HCT116 (cell line): ENCODE measurements around the gene LOXL1. TPM values are rescaled to one million over a fixed set of nuclear protein-coding genes. Genes with fewer than 3 reads are reported as not detected.

Experiments
- ATAC-seq: fragments of 200-7000 bp; cut with Tn5 transposase; 2 replicates; pipeline ENCODE4 v1.9.1; 2020; ENCODE audit warnings: mild to moderate bottlenecking, moderate library complexity
- BruUV-seq: library from RNA; stranded (reverse); fragments of 400-500 nt; replicated peaks from 2 replicates; lab custom pipeline; 2021; lab: Mats Ljungman, UMichigan
- CTCF ChIA-PET: fragments of 300-600 bp; sonication (Branson Sonifier 250); formaldehyde crosslinking; loops from one replicate; lab custom pipeline; 2021; ENCODE audit warnings: antibody characterized with exemption; lab: Charles Lee
- POLR2A ChIA-PET: fragments of 300-600, 350-600 bp; sonication (Branson Sonifier 250); formaldehyde crosslinking; loops from one replicate; lab custom pipeline; 2021; ENCODE audit warnings: antibody characterized with exemption; lab: Charles Lee
- RAD21 ChIA-PET, 2 experiments: fragments of 300-600 bp; sonication (Branson Sonifier 250); formaldehyde crosslinking; loops; one replicate each; lab custom pipeline; 2023; ENCODE audit warnings: low total read pairs in 2 of 2; ENCODE audit not compliant: uncharacterized antibody in 2 of 2, unreplicated experiment in 2 of 2, low non-redundant PET in 1 of 2; lab: Charles Lee
- DNase-seq: peaks from one replicate; pipeline ENCODE4 v3.0.0-alpha.2; 2010; ENCODE audit warnings: low read depth, low spot score
- H2AFZ ChIP-seq: fragments of 200-600 bp; shearing (Covaris generic), sonication (generic); 2 replicates; pipeline ENCODE4 v1.6.1; 2017; ENCODE audit warnings: low read depth, mixed run types, mixed read lengths, antibody characterized with exemption, low read length; ENCODE audit not compliant: poor library complexity, severe bottlenecking
- H3K27ac ChIP-seq: 2 replicates; pipeline ENCODE4 v1.5.1; 2012; ENCODE audit warnings: low read depth, low read length
- H3K27me3 ChIP-seq: fragments of 200-600 bp; sonication (generic); 2 replicates; pipeline ENCODE4 v1.6.1; 2016; ENCODE audit warnings: mixed run types, low read length, mixed read lengths; ENCODE audit not compliant: insufficient read depth
- H3K36me3 ChIP-seq, 2 experiments: fragments of 200-500 bp in 1 of 2; fragments of 200-600 bp in 1 of 2; sonication (Bioruptor generic) in 1 of 2; sonication (generic) in 1 of 2; 2 replicates each; pipeline versions ENCODE4 v1.5.1 to v1.6.1; 2014 to 2016; ENCODE audit warnings: low read length in 2 of 2, inconsistent platforms in 1 of 2, mixed read lengths in 1 of 2, mixed run types in 1 of 2; ENCODE audit not compliant: insufficient read depth in 2 of 2, control insufficient read depth in 1 of 2
- H3K4me1 ChIP-seq, 2 experiments: fragments of 200-600 bp in 1 of 2; sonication (generic) in 1 of 2; 2 replicates each; pipeline versions ENCODE4 v1.5.1 to v1.6.1; 2012 to 2017; ENCODE audit warnings: low read length in 2 of 2, inconsistent platforms in 1 of 2, mild to moderate bottlenecking in 1 of 2, mixed read lengths in 1 of 2, mixed run types in 1 of 2, moderate library complexity in 1 of 2; ENCODE audit not compliant: insufficient read depth in 2 of 2, control insufficient read depth in 1 of 2
- H3K4me2 ChIP-seq: fragments of 200-600 bp; sonication (generic); 2 replicates; pipeline ENCODE4 v1.6.1; 2017; ENCODE audit warnings: mixed run types, low read length, mixed read lengths
- H3K4me3 ChIP-seq, 2 experiments: fragments of 200-600 bp in 1 of 2; sonication (generic) in 1 of 2; replicated peaks in 1 of 2; 2 replicates each; pipeline ENCODE4 v1.5.1; 2011 to 2016; ENCODE audit warnings: low read length in 2 of 2, control low read depth in 1 of 2, low read depth in 1 of 2, mild to moderate bottlenecking in 1 of 2, mixed read lengths in 1 of 2, mixed run types in 1 of 2
- H3K79me2 ChIP-seq: fragments of 200-600 bp; sonication (generic); 2 replicates; pipeline ENCODE4 v1.6.1; 2017; ENCODE audit warnings: mild to moderate bottlenecking, mixed run types, low read length, moderate library complexity, mixed read lengths; ENCODE audit not compliant: insufficient read depth
- H3K9ac ChIP-seq: fragments of 200-600 bp; sonication (generic); 2 replicates; pipeline ENCODE4 v1.6.1; 2016; ENCODE audit warnings: low read length, mixed read lengths
- H3K9me2 ChIP-seq: fragments of 200-600 bp; sonication (generic), shearing (Covaris generic); 2 replicates; pipeline ENCODE4 v1.6.1; 2017; ENCODE audit warnings: mixed run types, mild to moderate bottlenecking, moderate library complexity; ENCODE audit not compliant: insufficient read depth
- H3K9me3 ChIP-seq, 2 experiments: fragments of 200-500 bp in 1 of 2; fragments of 200-600 bp in 1 of 2; sonication (Bioruptor generic) in 1 of 2; sonication (generic) in 1 of 2; 2 replicates each; pipeline ENCODE4 v1.6.1; 2014 to 2017; ENCODE audit warnings: low read length in 2 of 2, mixed read lengths in 2 of 2, inconsistent platforms in 1 of 2, low read depth in 1 of 2, mild to moderate bottlenecking in 1 of 2, mixed run types in 1 of 2, moderate library complexity in 1 of 2; ENCODE audit not compliant: control insufficient read depth in 1 of 2, insufficient read depth in 1 of 2
- H4K20me1 ChIP-seq: fragments of 200-600 bp; sonication (generic), shearing (Covaris generic); 2 replicates; pipeline ENCODE4 v1.6.1; 2017; ENCODE audit warnings: mixed run types, mild to moderate bottlenecking, moderate library complexity; ENCODE audit not compliant: insufficient read depth
- ATF3 ChIP-seq: IDR thresholded peaks from 2 replicates; pipeline ENCODE4 v1.6.1; 2012
- CBX3 ChIP-seq: IDR thresholded peaks from 2 replicates; pipeline ENCODE4 v1.6.1; 2012; ENCODE audit warnings: low read depth
- CTCF ChIP-seq, 3 experiments: fragments of 200-600 bp in 1 of 3; sonication (generic) in 1 of 3; IDR thresholded peaks in 2 of 3; conservative IDR thresholded peaks in 1 of 3; 2 replicates each; pipeline ENCODE4 v1.5.1; 2012 to 2017; ENCODE audit warnings: low read depth in 2 of 3, low read length in 2 of 3, antibody characterized with exemption in 1 of 3, borderline replicate concordance in 1 of 3, control low read depth in 1 of 3, mild to moderate bottlenecking in 1 of 3, mixed read lengths in 1 of 3, mixed run types in 1 of 3, moderate library complexity in 1 of 3; ENCODE audit not compliant: insufficient read depth in 1 of 3
- EGR1 ChIP-seq: IDR thresholded peaks from 2 replicates; pipeline ENCODE4 v1.6.1; 2012; ENCODE audit warnings: low read depth
- EZH2phosphoT487 ChIP-seq: fragments of 200-600 bp; IDR thresholded peaks from 2 replicates; pipeline ENCODE4 v1.6.1; 2018; ENCODE audit warnings: antibody characterized with exemption, borderline replicate concordance
- FOSL1 ChIP-seq: IDR thresholded peaks from 2 replicates; pipeline ENCODE4 v1.6.1; 2012; ENCODE audit warnings: low read depth
- POLR2AphosphoS5 ChIP-seq: IDR thresholded peaks from 2 replicates; pipeline ENCODE4 v1.6.1; 2011; ENCODE audit warnings: mild to moderate bottlenecking, low read depth, low read length, moderate library complexity
- REST ChIP-seq: IDR thresholded peaks from 2 replicates; pipeline ENCODE4 v1.6.1; 2012; ENCODE audit warnings: low read depth
- SIN3A ChIP-seq: IDR thresholded peaks from 2 replicates; pipeline ENCODE4 v1.6.1; 2012; ENCODE audit warnings: low read depth
- SRF ChIP-seq: IDR thresholded peaks from 2 replicates; pipeline ENCODE4 v1.6.1; 2012; ENCODE audit warnings: low read depth
- YY1 ChIP-seq: IDR thresholded peaks from 2 replicates; pipeline ENCODE4 v1.6.1; 2011; ENCODE audit warnings: low read length, low read depth, moderate library complexity, mild to moderate bottlenecking; ENCODE audit not compliant: insufficient replicate concordance; ENCODE audit errors: extremely low read depth
- ZFX ChIP-seq: fragments of 450-650 bp; IDR thresholded peaks from 2 replicates; pipeline ENCODE4 v1.6.1; 2017
- intact Hi-C: fragments of 100-400 bp; cut with micrococcal nuclease; formaldehyde crosslinking; loops from 2 replicates; pipeline ENCODE4 v1.10.0; 2022
- total RNA-seq: library from RNA; stranded (reverse); gene quantifications from one replicate; pipeline ENCODE4 v1.2.1, GENCODE V29; 2021; ENCODE audit not compliant: unreplicated experiment

LOXL1 gene
- total RNA-seq, 1 experiment from 2014 or later, result 14.9 TPM

GRCh38 chr15:73936588-73937290, 10.5 kb downstream of the LOXL1 start:
- TF ChIP-seq SIN3A (no peak), CTCF (IDR thresholded peaks at IDR 0.05 in 2 of 3, conservative IDR thresholded peaks at IDR 0.05 in 1 of 3; ENCODE audit: borderline replicate concordance in 1 of 3, insufficient read depth in 1 of 3, low read depth in 2 of 3, low read length in 2 of 3) (no peak), CBX3 (no peak), ATF3 (no peak), EZH2phosphoT487 (no peak), REST (no peak), ZFX (no peak), SRF (no peak), YY1 (no peak), EGR1 (no peak), FOSL1 (no peak), POLR2AphosphoS5 (no peak)
- intact Hi-C loops, result no loop called here
- H3K9me2 ChIP-seq, result no peaks in the 10 kb centered on the region
- H3K36me3 ChIP-seq, result no peaks in the 10 kb centered on the region
- no peaks in the 10 kb centered on the region for H3K9me3 ChIP-seq
- POLR2A ChIA-PET, result no interaction called here
- H3K27ac ChIP-seq, result no peak overlapping the region
- ATAC-seq (no peak), DNase-seq (no peak)
- RAD21 ChIA-PET, result no interaction called here
- H2AFZ ChIP-seq, result no peak overlapping the region
- H3K4me1 ChIP-seq, result peaks cover 0 to 13% of the 10 kb centered on the region in 2 experiments; a peak in 2 of 4 replicates
- H4K20me1 ChIP-seq, result no peaks in the 10 kb centered on the region
- H3K4me2 ChIP-seq, result no peak overlapping the region
- H3K4me3 ChIP-seq, result no peak overlapping the region
- CTCF ChIA-PET, result interaction anchor here (1.7 to 1.9 kb wide), 2 partner anchors 9 to 63 kb away, joined by 4 to 9 read pairs; no protein-coding TSS in a partner anchor
- BruUV-seq, result no TSS peak
- no peaks in the 10 kb centered on the region for H3K27me3 ChIP-seq
- H3K9ac ChIP-seq, result no peak overlapping the region
- no peaks in the 10 kb centered on the region for H3K79me2 ChIP-seq
